H1 (cell line): Measurements from ENCODE around the gene THADA. TPM values are rescaled to one million over a fixed set of nuclear protein-coding genes. Genes with fewer than 3 reads are reported as not detected.
A peak's percentile ranks its signal among the peaks of the same experiment; 100 is the strongest.

Experiments used
- ASH2L ChIP-seq: fragments of 200-600, 300-600 bp; sonication (generic); IDR thresholded peaks from one replicate; pipeline ENCODE4 v1.7.1; 2017; ENCODE audit warnings: low read length
- BACH1 ChIP-seq: IDR thresholded peaks from 2 replicates; pipeline ENCODE4 v1.6.1; 2012; ENCODE audit warnings: low read length, improper control_type of control experiment
- BCL11A ChIP-seq, 2 experiments: IDR thresholded peaks; one replicate each; pipeline ENCODE4 v1.6.1; 2011; ENCODE audit warnings: low read depth in 2 of 2, low read length in 2 of 2, mild to moderate bottlenecking in 2 of 2
- BRCA1 ChIP-seq: IDR thresholded peaks from 2 replicates; pipeline ENCODE4 v1.6.1; 2012; ENCODE audit warnings: low read depth, low read length, improper control_type of control experiment
- CBX5 ChIP-seq: fragments of 300-800, 300-1000 bp; sonication (generic); IDR thresholded peaks from 2 replicates; pipeline ENCODE4 v1.7.1; 2016; ENCODE audit warnings: antibody characterized with exemption, low read length, low read depth
- CEBPB ChIP-seq: IDR thresholded peaks from 2 replicates; pipeline ENCODE4 v1.6.1; 2012; ENCODE audit warnings: low read depth, low read length
- CTBP2 ChIP-seq: IDR thresholded peaks from 2 replicates; pipeline ENCODE4 v1.7.0; 2011; ENCODE audit warnings: borderline replicate concordance, mild to moderate bottlenecking, moderate library complexity, mixed read lengths, low read length; ENCODE audit not compliant: insufficient read depth, insufficient read length
- E2F6 ChIP-seq: IDR thresholded peaks from 2 replicates; pipeline ENCODE4 v1.6.1; 2012; ENCODE audit warnings: inconsistent platforms
- EGR1 ChIP-seq: IDR thresholded peaks from 2 replicates; pipeline ENCODE4 v1.6.1; 2011; ENCODE audit warnings: low read depth, low read length, borderline replicate concordance
- EZH2 ChIP-seq: fragments of 200-600 bp; sonication (generic); IDR thresholded peaks from 2 replicates; pipeline ENCODE4 v1.7.1; 2012; ENCODE audit warnings: low read depth, mild to moderate bottlenecking, moderate library complexity, low read length, inconsistent platforms; ENCODE audit not compliant: severe bottlenecking
- FOSL1 ChIP-seq: IDR thresholded peaks from 2 replicates; pipeline ENCODE4 v1.6.1; 2011; ENCODE audit warnings: mild to moderate bottlenecking, low read depth, low read length, moderate library complexity; ENCODE audit not compliant: insufficient read depth
- GABPA ChIP-seq: IDR thresholded peaks from 2 replicates; pipeline ENCODE4 v1.6.1; 2011; ENCODE audit warnings: mild to moderate bottlenecking, low read length, moderate library complexity, borderline replicate concordance; ENCODE audit not compliant: insufficient read depth
- GTF2F1 ChIP-seq: IDR thresholded peaks from 2 replicates; pipeline ENCODE4 v1.6.1; 2012; ENCODE audit warnings: low read depth, low read length, improper control_type of control experiment, borderline replicate concordance
- HDAC6 ChIP-seq: IDR thresholded peaks from one replicate; pipeline ENCODE4 v1.7.1; 2012; ENCODE audit warnings: low read depth, mild to moderate bottlenecking, inconsistent platforms, low read length, moderate library complexity
- KDM4A ChIP-seq: IDR thresholded peaks from one replicate; pipeline ENCODE4 v1.7.1; 2012; ENCODE audit warnings: low read depth, mild to moderate bottlenecking, moderate library complexity, low read length, inconsistent platforms; ENCODE audit not compliant: severe bottlenecking
- MAFK ChIP-seq: IDR thresholded peaks from 2 replicates; pipeline ENCODE4 v1.6.1; 2012; ENCODE audit warnings: low read depth, mild to moderate bottlenecking, improper control_type of control experiment, low read length
- MAX ChIP-seq: IDR thresholded peaks from 2 replicates; pipeline ENCODE4 v1.6.1; 2012; ENCODE audit warnings: inconsistent platforms
- NRF1 ChIP-seq: IDR thresholded peaks from 2 replicates; pipeline ENCODE4 v1.6.1; 2011; ENCODE audit warnings: mild to moderate bottlenecking, low read depth, low read length, improper control_type of control experiment
- PHF8 ChIP-seq: fragments of 200-600 bp; sonication (generic); conservative IDR thresholded peaks from 2 replicates; pipeline ENCODE4 v1.7.1; 2012; ENCODE audit warnings: low read depth, mild to moderate bottlenecking, inconsistent platforms, low read length, moderate library complexity
- RBBP5 ChIP-seq: IDR thresholded peaks from 2 replicates; pipeline ENCODE4 v1.7.1; 2012; ENCODE audit warnings: low read depth, mild to moderate bottlenecking, inconsistent platforms, low read length, moderate library complexity, borderline replicate concordance
- SIX5 ChIP-seq: IDR thresholded peaks from 2 replicates; pipeline ENCODE4 v1.6.1; 2011; ENCODE audit warnings: mild to moderate bottlenecking, low read depth, low read length
- SP2 ChIP-seq: IDR thresholded peaks from 2 replicates; pipeline ENCODE4 v1.6.1; 2012; ENCODE audit warnings: mild to moderate bottlenecking, low read length, inconsistent platforms
- SRF ChIP-seq: IDR thresholded peaks from 2 replicates; pipeline ENCODE4 v1.6.1; 2011; ENCODE audit warnings: mild to moderate bottlenecking, low read depth, low read length, moderate library complexity
- TAF1 ChIP-seq: IDR thresholded peaks from 2 replicates; pipeline ENCODE4 v1.6.1; 2011; ENCODE audit warnings: mild to moderate bottlenecking, low read depth, low read length
- polyA plus RNA-seq, 7 experiments: library from polyadenylated mRNA; depleted of rRNA in 3 of 7; stranded (reverse) in 5 of 7; unstranded in 2 of 7; fragments of >200 nt in 5 of 7; fragments of 200-250 nt in 2 of 7; gene quantifications; 1 replicate in 5 of 7; 2 replicates in 1 of 7; 4 replicates in 1 of 7; pipeline versions ENCODE4 v1.2.1 to v1.2.3, GENCODE V29; 2011 to 2013; ENCODE audit warnings: missing spikeins in 2 of 7, mixed read lengths in 2 of 7
- total RNA-seq: library from RNA; stranded (reverse); fragmentation: NEBNext Ultra II Directional; extraction: Animal tissue kit (Norgen Biotek cat#: 25700); gene quantifications from 2 replicates; pipeline ENCODE4 v1.2.1, GENCODE V29; 2021

Gene THADA
- total and polyA plus RNA-seq, 2 of the 8 experiments (the other 6 are each of a cell fraction or from before 2014, with no cell fraction given): 22.4 to 26.8 TPM

GRCh38 chr2:43595603-43596412, at the start of gene THADA (continued):
- TF ChIP-seq EZH2 (no peak), E2F6 (peak; percentile 64), ASH2L (peak; percentile 78), CTBP2 (no peak), SRF (no peak), KDM4A (peak; percentile 94), NRF1 (no peak), GABPA (peak; percentile 71; the same call in 1 of the 2 replicates), GTF2F1 (0 out of 2 replicates have a peak, but pooled peaks have one; percentile 64), BACH1 (no peak), CBX5 (no peak), FOSL1 (no peak), BRCA1 (peak; percentile 85), EGR1 (no peak), SIX5 (no peak), BCL11A (IDR thresholded peaks at IDR 0.05; ENCODE audit: low read depth in 2 of 2, low read length in 2 of 2) (no peak), MAFK (no peak), CEBPB (no peak), PHF8 (peak; percentile 90), MAX (peak; percentile 88), SP2 (no peak), RBBP5 (peak; percentile 82), TAF1 (peak; percentile 96), HDAC6 (no peak)
